OCI-LY7 (cell line): Measurements from ENCODE around the gene DUSP15.

Source experiments
- CTCF ChIP-seq: fragments of 200-600 bp; sonication (generic); conservative IDR thresholded peaks from 2 replicates; pipeline ENCODE4 v1.5.1; 2014; ENCODE audit warnings: mild to moderate bottlenecking, antibody characterized with exemption, low read length, moderate library complexity, mixed read lengths
- EZH2phosphoT487 ChIP-seq: fragments of 200-600 bp; sonication (generic); IDR thresholded peaks from 2 replicates; pipeline ENCODE4 v1.6.1; 2018; ENCODE audit warnings: low read depth, borderline replicate concordance, mild to moderate bottlenecking, mixed run types, antibody characterized with exemption, low read length, moderate library complexity, mixed read lengths

GRCh38 chr20:31859266-31859997, 10.9 kb downstream of the DUSP15 start:
- TF ChIP-seq CTCF (no peak), EZH2phosphoT487 (no peak)
